Measurements from ENCODE around the gene VMP1. TPM values are rescaled to one million over a fixed set of nuclear protein-coding genes. Genes with fewer than 3 reads are reported as not detected.

VMP1 gene
- total RNA-seq, 1 experiment from 2014 or later, result 236 TPM

- H3K9me3 ChIP-seq (ENCODE audit: insufficient read depth, low read depth), result no peaks in the 10 kb centered on the region
- no peak overlapping the region for H3K4me3 ChIP-seq
- no peak overlapping the region for H2AFZ ChIP-seq
- BruUV-seq (replicated peaks), result no TSS peak
- DNase-seq, result peak in 1 of 2 experiments; percentile 53
- peaks cover 26% of the 10 kb centered on the region for H3F3A ChIP-seq (ENCODE audit: insufficient read depth, low read depth)
- peaks cover 10% of the 10 kb centered on the region; the same call in 1 of the 2 replicates for H3K36me3 ChIP-seq (ENCODE audit: low read depth)
- POLR2A ChIA-PET (ENCODE audit: unreplicated experiment), result no interaction called here
- H3K4me1 ChIP-seq (replicated peaks; ENCODE audit: insufficient read depth), result peaks cover 3% of the 10 kb centered on the region; the same call in 1 of the 2 replicates
- H3K9me2 ChIP-seq (ENCODE audit: insufficient read depth), result no peaks in the 10 kb centered on the region
- no peaks in the 10 kb centered on the region; the same call in 1 of the 2 replicates for H3K79me2 ChIP-seq (ENCODE audit: low read depth)
- no peak overlapping the region for H3K4me2 ChIP-seq
- intact Hi-C loops (cut with micrococcal nuclease; ENCODE audit: unreplicated experiment), result no loop called here
- peak overlapping the region; percentile 30; the same call in 1 of the 2 replicates for H3K27ac ChIP-seq
- TF ChIP-seq EZH2 (IDR thresholded peaks at IDR 0.05; ENCODE audit: low read depth) (no peak), CTCF (conservative IDR thresholded peaks at IDR 0.05) (peak; percentile 90)
- CTCF ChIA-PET, result interaction anchor here (0.7 to 1.6 kb wide), 4 partner anchors 110 to 328 kb away, joined by 3 to 8 read pairs (median 4); no protein-coding TSS in a partner anchor
- H4K20me1 ChIP-seq (ENCODE audit: insufficient read depth), result no peaks in the 10 kb centered on the region
- H3K27me3 ChIP-seq (ENCODE audit: insufficient read depth, low read depth), result no peaks in the 10 kb centered on the region
These were observed 39.5 kb downstream of the VMP1 start for GRCh38 chr17:59746849-59747445.

- TF ChIP-seq EZH2 (IDR thresholded peaks at IDR 0.05; ENCODE audit: low read depth) (no peak), CTCF (conservative IDR thresholded peaks at IDR 0.05) (no peak)
- Histone ChIP-seq H3F3A (ENCODE audit: insufficient read depth, low read depth) (peaks cover 40% of the 10 kb centered on the region), H3K27me3 (ENCODE audit: insufficient read depth, low read depth) (no peaks in the 10 kb centered on the region), H3K36me3 (ENCODE audit: low read depth) (no peaks in the 10 kb centered on the region), H2AFZ (no peak overlapping the region), H4K20me1 (ENCODE audit: insufficient read depth) (no peaks in the 10 kb centered on the region), H3K9me2 (ENCODE audit: insufficient read depth) (no peaks in the 10 kb centered on the region), H3K4me1 (replicated peaks; ENCODE audit: insufficient read depth) (peaks cover 10% of the 10 kb centered on the region), H3K4me3 (no peak overlapping the region), H3K79me2 (ENCODE audit: low read depth) (peaks cover 7% of the 10 kb centered on the region; the same call in 1 of the 2 replicates), H3K27ac (peak overlapping the region; percentile 29; the same call in 1 of the 2 replicates), H3K9me3 (ENCODE audit: insufficient read depth, low read depth) (no peaks in the 10 kb centered on the region), H3K4me2 (no peak overlapping the region)
- no peak for DNase-seq
- intact Hi-C loops (cut with micrococcal nuclease; ENCODE audit: unreplicated experiment), result no loop called here
- no TSS peak for BruUV-seq (replicated peaks)
- CTCF ChIA-PET, result no interaction called here
- POLR2A ChIA-PET (ENCODE audit: unreplicated experiment), result interaction anchor here (0.5 kb wide), 1 partner anchor 37 kb away, joined by 4 read pairs; no protein-coding TSS in a partner anchor
These were observed 41.1 kb downstream of the VMP1 start for GRCh38 chr17:59748591-59748990.

- Histone ChIP-seq H3K4me2 (0 out of 2 replicates have a peak overlapping the region, but pooled peaks have one; percentile 3), H3K27me3 (ENCODE audit: insufficient read depth, low read depth) (no peaks in the 10 kb centered on the region), H2AFZ (no peak overlapping the region), H3K9me2 (ENCODE audit: insufficient read depth) (no peaks in the 10 kb centered on the region), H3K9me3 (ENCODE audit: insufficient read depth, low read depth) (no peaks in the 10 kb centered on the region), H3K27ac (peak overlapping the region; percentile 99), H4K20me1 (ENCODE audit: insufficient read depth) (no peaks in the 10 kb centered on the region), H3K4me3 (no peak overlapping the region), H3K4me1 (replicated peaks; ENCODE audit: insufficient read depth) (peaks cover 43% of the 10 kb centered on the region), H3K79me2 (ENCODE audit: low read depth) (peaks cover 27% of the 10 kb centered on the region), H3K36me3 (ENCODE audit: low read depth) (no peaks in the 10 kb centered on the region), H3F3A (ENCODE audit: insufficient read depth, low read depth) (peaks cover 59% of the 10 kb centered on the region)
- BruUV-seq (replicated peaks), result no TSS peak
- intact Hi-C loops (cut with micrococcal nuclease; ENCODE audit: unreplicated experiment), result no loop called here
- ChIA-PET CTCF (interaction anchor here (3.8 kb wide), 1 partner anchor 107 kb away, joined by 28 read pairs; no protein-coding TSS in a partner anchor), POLR2A (ENCODE audit: unreplicated experiment) (interaction anchor here (0.6 to 3.6 kb wide), 7 partner anchors 27 to 213 kb away, joined by 3 to 37 read pairs (median 10); partner anchors contain the start of gene RNFT1)
- TF ChIP-seq CTCF (conservative IDR thresholded peaks at IDR 0.05) (no peak), EZH2 (IDR thresholded peaks at IDR 0.05; ENCODE audit: low read depth) (no peak)
- no peak for DNase-seq
These were observed 44.5 kb downstream of the VMP1 start for GRCh38 chr17:59751955-59752413.

All from PC-9 (cell line).